ENCODE results near the gene UBE2B.

UBE2B gene

DNA sequence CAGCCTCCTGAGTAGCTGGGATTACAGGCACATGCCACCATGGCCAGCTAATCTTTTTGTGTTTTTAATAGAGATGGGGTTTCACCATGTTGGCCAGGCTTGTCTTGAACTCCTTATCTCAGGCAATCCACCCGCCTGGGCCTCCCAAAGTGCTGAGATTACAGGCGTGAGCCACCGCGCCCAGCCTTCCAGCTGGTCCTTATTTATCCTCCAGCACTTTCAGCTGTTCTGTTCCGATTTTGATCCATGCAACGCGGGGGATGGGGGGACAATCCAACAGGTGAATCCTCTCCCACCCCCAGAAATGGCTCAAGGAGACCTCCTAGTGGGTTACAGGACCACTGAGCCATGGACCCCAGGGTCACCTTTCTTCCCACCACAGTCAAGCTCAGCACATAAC, 55.0 kb downstream of the UBE2B start:
- H3K27me3 ChIP-seq (ENCODE audit: control insufficient read depth, insufficient read depth, low read length) = no peaks in the 10 kb centered on the region
- peaks cover 26% of the 10 kb centered on the region for H3K4me1 ChIP-seq (ENCODE audit: control insufficient read depth, low read depth, low read length)
- H3K27ac ChIP-seq (ENCODE audit: low read length) = no peak overlapping the region
- H3K9me3 ChIP-seq (ENCODE audit: control insufficient read depth, low read depth, low read length) = no peaks in the 10 kb centered on the region
- H3K9ac ChIP-seq (ENCODE audit: low read length) = no peak overlapping the region
- H3K36me3 ChIP-seq (ENCODE audit: control insufficient read depth, low read depth, low read length) = no peaks in the 10 kb centered on the region
- H3K4me3 ChIP-seq (ENCODE audit: low read length) = no peak overlapping the region

DNA sequence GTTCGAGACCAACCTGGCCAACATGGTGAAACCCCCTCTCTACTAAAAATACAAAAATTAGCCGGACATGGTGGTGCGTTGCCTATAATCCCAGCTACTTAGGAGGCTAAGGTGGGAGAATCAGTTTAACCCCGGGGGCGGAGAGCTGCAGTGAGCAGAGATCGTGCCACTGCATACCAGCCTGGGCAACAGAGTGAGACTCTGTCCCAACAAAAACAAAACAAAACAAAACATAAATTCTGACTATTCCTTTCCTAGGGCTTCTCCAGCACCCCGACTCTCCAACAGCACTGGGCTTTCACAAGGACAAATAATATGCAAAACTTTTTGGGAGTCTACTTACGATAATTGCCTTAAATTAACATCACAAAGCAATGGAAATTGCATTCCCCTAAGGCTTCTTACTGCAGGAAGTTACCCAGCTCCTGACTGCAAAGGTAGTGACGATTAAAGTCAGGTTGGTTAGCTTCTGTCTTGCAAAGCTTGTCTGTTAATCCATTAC, 56.2 kb downstream of the UBE2B start:
- Histone ChIP-seq H3K9me3 (ENCODE audit: control insufficient read depth, low read depth, low read length) (no peaks in the 10 kb centered on the region), H3K27ac (ENCODE audit: low read length) (peak overlapping the region; percentile 91), H3K4me1 (ENCODE audit: control insufficient read depth, low read depth, low read length) (peaks cover 26% of the 10 kb centered on the region), H3K9ac (ENCODE audit: low read length) (peak overlapping the region; percentile 41), H3K4me3 (ENCODE audit: low read length) (peak overlapping the region; percentile 39), H3K27me3 (ENCODE audit: control insufficient read depth, insufficient read depth, low read length) (no peaks in the 10 kb centered on the region), H3K36me3 (ENCODE audit: control insufficient read depth, low read depth, low read length) (no peaks in the 10 kb centered on the region)

GRCh38 chr5:134430001-134430569, 58.7 kb downstream of the UBE2B start:
- Histone ChIP-seq H3K27ac (ENCODE audit: low read length) (no peak overlapping the region), H3K4me3 (ENCODE audit: low read length) (peak overlapping the region; percentile 10), H3K4me1 (ENCODE audit: control insufficient read depth, low read depth, low read length) (peaks cover 26% of the 10 kb centered on the region), H3K9me3 (ENCODE audit: control insufficient read depth, low read depth, low read length) (no peaks in the 10 kb centered on the region), H3K27me3 (ENCODE audit: control insufficient read depth, insufficient read depth, low read length) (no peaks in the 10 kb centered on the region), H3K36me3 (ENCODE audit: control insufficient read depth, low read depth, low read length) (peaks cover 7% of the 10 kb centered on the region), H3K9ac (ENCODE audit: low read length) (no peak overlapping the region)

DNA sequence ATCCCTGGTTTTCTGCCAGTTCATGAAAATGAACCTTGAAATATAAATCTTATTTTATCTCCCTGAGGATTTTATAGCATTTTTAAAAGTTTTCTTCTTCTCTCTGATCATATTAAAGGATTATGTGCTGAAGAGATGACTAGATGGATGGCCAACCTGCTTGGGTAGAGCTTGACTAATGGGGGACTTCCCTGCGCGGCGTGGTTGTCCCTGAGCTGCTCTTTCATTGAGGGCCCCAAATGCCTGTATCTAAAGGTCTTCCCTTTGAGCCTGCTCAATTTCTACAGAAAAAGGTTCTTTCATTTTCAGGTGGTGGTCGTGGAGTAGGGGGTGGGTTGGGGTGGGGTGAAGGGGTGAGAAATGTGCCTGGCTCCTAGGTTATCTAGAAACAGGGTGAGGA, 60.8 kb downstream of the UBE2B start:
- Histone ChIP-seq H3K9ac (ENCODE audit: low read length) (no peak overlapping the region), H3K36me3 (ENCODE audit: control insufficient read depth, low read depth, low read length) (peaks cover 7% of the 10 kb centered on the region), H3K27ac (ENCODE audit: low read length) (no peak overlapping the region), H3K4me1 (ENCODE audit: control insufficient read depth, low read depth, low read length) (peaks cover 25% of the 10 kb centered on the region), H3K27me3 (ENCODE audit: control insufficient read depth, insufficient read depth, low read length) (no peaks in the 10 kb centered on the region), H3K4me3 (ENCODE audit: low read length) (no peak overlapping the region), H3K9me3 (ENCODE audit: control insufficient read depth, low read depth, low read length) (no peaks in the 10 kb centered on the region)

GRCh38 chr5:134432677-134433359, 61.4 kb downstream of the UBE2B start:
- Histone ChIP-seq H3K4me1 (ENCODE audit: control insufficient read depth, low read depth, low read length) (peaks cover 18% of the 10 kb centered on the region), H3K36me3 (ENCODE audit: control insufficient read depth, low read depth, low read length) (peaks cover 7% of the 10 kb centered on the region), H3K9me3 (ENCODE audit: control insufficient read depth, low read depth, low read length) (no peaks in the 10 kb centered on the region), H3K27ac (ENCODE audit: low read length) (no peak overlapping the region), H3K4me3 (ENCODE audit: low read length) (no peak overlapping the region), H3K9ac (ENCODE audit: low read length) (no peak overlapping the region), H3K27me3 (ENCODE audit: control insufficient read depth, insufficient read depth, low read length) (no peaks in the 10 kb centered on the region)

- Histone ChIP-seq H3K27me3 (ENCODE audit: control insufficient read depth, insufficient read depth, low read length) (no peaks in the 10 kb centered on the region), H3K4me1 (ENCODE audit: control insufficient read depth, low read depth, low read length) (no peaks in the 10 kb centered on the region), H3K9ac (ENCODE audit: low read length) (no peak overlapping the region), H3K9me3 (ENCODE audit: control insufficient read depth, low read depth, low read length) (no peaks in the 10 kb centered on the region), H3K36me3 (ENCODE audit: control insufficient read depth, low read depth, low read length) (peaks cover 7% of the 10 kb centered on the region), H3K27ac (ENCODE audit: low read length) (no peak overlapping the region), H3K4me3 (ENCODE audit: low read length) (no peak overlapping the region)
Measured at GRCh38 chr5:134435560-134435959, 64.2 kb downstream of the UBE2B start.

DNA sequence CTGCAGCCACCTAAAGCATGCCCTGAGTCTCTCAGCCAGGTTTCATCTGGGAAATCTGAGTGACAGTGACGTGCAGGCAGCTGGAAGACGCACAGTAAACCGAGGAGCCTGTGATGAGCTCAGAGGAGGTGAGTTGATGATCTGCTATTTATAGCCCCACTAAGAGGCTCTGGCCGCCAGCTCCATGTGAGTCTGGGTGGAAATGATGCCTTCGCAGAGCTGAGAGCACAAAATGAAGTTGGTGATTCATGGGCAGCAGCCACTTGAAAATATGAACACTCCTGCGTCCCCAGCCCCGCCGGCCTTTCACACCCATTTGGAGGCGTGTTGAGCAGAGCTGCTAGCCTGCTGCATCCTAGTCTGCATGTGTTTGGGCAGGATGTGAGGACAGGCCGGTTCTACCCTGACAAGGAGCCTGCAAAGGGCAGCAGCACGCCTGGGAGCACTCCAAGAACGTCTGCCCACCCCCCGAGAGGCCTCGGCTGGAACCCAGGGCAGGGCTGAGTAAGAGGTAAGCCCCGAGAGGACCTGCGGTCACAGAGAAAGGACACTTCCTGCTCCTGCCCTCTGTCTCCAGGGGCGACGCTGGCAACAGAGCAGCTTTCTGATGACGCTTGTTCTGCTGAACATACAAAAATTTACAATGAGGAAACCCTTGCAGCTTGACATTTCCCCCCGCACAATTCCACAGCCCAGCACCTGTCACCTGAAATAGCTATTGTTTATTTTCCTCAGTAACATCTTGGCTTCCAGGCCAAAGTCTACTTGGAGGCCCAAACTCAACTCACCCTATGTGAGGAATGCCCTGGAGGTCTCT, 65.4 kb downstream of the UBE2B start:
- Histone ChIP-seq H3K36me3 (ENCODE audit: control insufficient read depth, low read depth, low read length) (peaks cover 7% of the 10 kb centered on the region), H3K27me3 (ENCODE audit: control insufficient read depth, insufficient read depth, low read length) (no peaks in the 10 kb centered on the region), H3K9me3 (ENCODE audit: control insufficient read depth, low read depth, low read length) (no peaks in the 10 kb centered on the region), H3K4me3 (ENCODE audit: low read length) (no peak overlapping the region), H3K27ac (ENCODE audit: low read length) (no peak overlapping the region), H3K9ac (ENCODE audit: low read length) (no peak overlapping the region), H3K4me1 (ENCODE audit: control insufficient read depth, low read depth, low read length) (no peaks in the 10 kb centered on the region)

DNA sequence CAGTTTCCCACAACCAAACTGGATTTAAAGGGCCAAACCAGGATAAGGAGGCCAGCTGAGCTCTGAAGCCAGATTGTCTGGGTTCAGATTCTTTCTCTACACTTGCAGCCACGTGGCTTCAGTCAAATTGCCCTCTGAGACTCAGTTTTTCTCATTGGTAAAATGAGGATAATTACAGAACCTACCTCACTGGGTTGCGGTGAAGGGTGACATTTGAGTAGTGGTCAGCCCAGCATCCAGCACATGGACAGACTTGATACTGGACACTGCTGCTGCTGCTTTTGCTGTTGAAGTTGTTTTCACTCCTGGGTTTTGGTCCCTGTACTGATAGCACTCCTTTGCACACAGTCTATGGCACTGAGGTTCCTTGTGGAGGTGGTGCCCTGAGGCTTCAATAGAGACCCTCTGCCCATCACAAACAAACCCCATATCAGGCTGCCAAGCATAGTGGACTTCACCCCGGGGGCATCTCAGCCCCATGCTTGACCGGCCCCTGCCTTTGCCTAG, 66.0 kb downstream of the UBE2B start:
- H3K36me3 ChIP-seq (ENCODE audit: control insufficient read depth, low read depth, low read length) = peaks cover 7% of the 10 kb centered on the region
- no peak overlapping the region for H3K4me3 ChIP-seq (ENCODE audit: low read length)
- H3K4me1 ChIP-seq (ENCODE audit: control insufficient read depth, low read depth, low read length) = no peaks in the 10 kb centered on the region
- no peak overlapping the region for H3K9ac ChIP-seq (ENCODE audit: low read length)
- H3K27me3 ChIP-seq (ENCODE audit: control insufficient read depth, insufficient read depth, low read length) = no peaks in the 10 kb centered on the region
- no peaks in the 10 kb centered on the region for H3K9me3 ChIP-seq (ENCODE audit: control insufficient read depth, low read depth, low read length)
- H3K27ac ChIP-seq (ENCODE audit: low read length) = no peak overlapping the region

GRCh38 chr5:134437847-134438581, 66.6 kb downstream of the UBE2B start:
- no peak overlapping the region for H3K27ac ChIP-seq (ENCODE audit: low read length)
- H3K9ac ChIP-seq (ENCODE audit: low read length) = no peak overlapping the region
- no peaks in the 10 kb centered on the region for H3K9me3 ChIP-seq (ENCODE audit: control insufficient read depth, low read depth, low read length)
- H3K4me3 ChIP-seq (ENCODE audit: low read length) = no peak overlapping the region
- peaks cover 7% of the 10 kb centered on the region for H3K36me3 ChIP-seq (ENCODE audit: control insufficient read depth, low read depth, low read length)
- no peaks in the 10 kb centered on the region for H3K4me1 ChIP-seq (ENCODE audit: control insufficient read depth, low read depth, low read length)
- H3K27me3 ChIP-seq (ENCODE audit: control insufficient read depth, insufficient read depth, low read length) = no peaks in the 10 kb centered on the region

DNA sequence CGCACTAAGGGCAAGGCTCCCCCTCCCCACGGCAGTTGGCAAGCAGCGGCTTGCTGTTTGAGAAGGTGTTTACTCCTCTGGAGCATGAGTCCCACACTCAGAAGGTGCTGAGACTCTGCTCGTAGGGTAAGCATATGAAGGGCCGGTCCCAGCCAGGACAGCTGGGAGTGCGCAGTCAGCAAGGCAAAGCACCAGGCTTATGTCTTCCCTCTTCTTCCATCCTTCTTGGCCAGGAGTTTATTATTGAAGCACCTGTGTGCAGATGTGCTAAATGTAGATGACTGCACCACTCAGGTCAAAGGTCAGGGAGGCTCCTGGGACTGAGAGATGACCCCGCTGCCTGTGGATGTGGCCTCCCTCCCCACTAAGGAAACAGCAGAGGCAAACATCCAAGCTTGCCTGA, 67.4 kb downstream of the UBE2B start:
- H3K4me1 ChIP-seq (ENCODE audit: control insufficient read depth, low read depth, low read length) = no peaks in the 10 kb centered on the region

GRCh38 chr5:134439210-134439654, 67.9 kb downstream of the UBE2B start:
- Histone ChIP-seq H3K9me3 (ENCODE audit: control insufficient read depth, low read depth, low read length) (no peaks in the 10 kb centered on the region), H3K9ac (ENCODE audit: low read length) (no peak overlapping the region), H3K4me1 (ENCODE audit: control insufficient read depth, low read depth, low read length) (no peaks in the 10 kb centered on the region), H3K27me3 (ENCODE audit: control insufficient read depth, insufficient read depth, low read length) (no peaks in the 10 kb centered on the region), H3K27ac (ENCODE audit: low read length) (no peak overlapping the region), H3K36me3 (ENCODE audit: control insufficient read depth, low read depth, low read length) (no peaks in the 10 kb centered on the region), H3K4me3 (ENCODE audit: low read length) (no peak overlapping the region)

More for the DNA sequence above, 67.4 kb downstream of the UBE2B start:
- H3K27ac ChIP-seq (ENCODE audit: low read length) = no peak overlapping the region
- H3K9ac ChIP-seq (ENCODE audit: low read length) = no peak overlapping the region
- peaks cover 1% of the 10 kb centered on the region for H3K36me3 ChIP-seq (ENCODE audit: control insufficient read depth, low read depth, low read length)
- H3K9me3 ChIP-seq (ENCODE audit: control insufficient read depth, low read depth, low read length) = no peaks in the 10 kb centered on the region
- no peaks in the 10 kb centered on the region for H3K27me3 ChIP-seq (ENCODE audit: control insufficient read depth, insufficient read depth, low read length)
- H3K4me3 ChIP-seq (ENCODE audit: low read length) = no peak overlapping the region
